WTC11 (cell line): ENCODE results near the gene NEK6. TPM values are rescaled to one million over a fixed set of nuclear protein-coding genes. Genes with fewer than 3 reads are reported as not detected.

Experiments
- ATAC-seq: fragments of 200-7000 bp; cut with Tn5 transposase; 2 replicates; pipeline ENCODE4 v1.10.0; 2021; ENCODE audit warnings: mild to moderate bottlenecking, moderate library complexity
- CTCF ChIA-PET: fragments of 300-600 bp; sonication (Branson Sonifier 250); formaldehyde crosslinking; loops from one replicate; lab custom pipeline; 2021; ENCODE audit warnings: antibody characterized with exemption; lab: Charles Lee
- POLR2A ChIA-PET: fragments of 350-600 bp; sonication (Branson Sonifier 250); formaldehyde crosslinking; loops from one replicate; lab custom pipeline; 2021; ENCODE audit warnings: antibody characterized with exemption; lab: Charles Lee
- DNase-seq: peaks from one replicate; pipeline ENCODE4 v3.0.0; 2021; ENCODE audit warnings: low spot score
- H3K27ac Mint-ChIP-seq: 2 replicates; pipeline ENCODE4 v1.8.0; 2021; ENCODE audit warnings: mixed read lengths
- H3K27me3 Mint-ChIP-seq: 2 replicates; pipeline ENCODE4 v1.8.0; 2021; ENCODE audit warnings: low read depth, mild to moderate bottlenecking, moderate library complexity, mixed read lengths
- H3K36me3 Mint-ChIP-seq: 2 replicates; pipeline ENCODE4 v1.8.0; 2021; ENCODE audit warnings: mixed read lengths
- H3K4me1 Mint-ChIP-seq: 2 replicates; pipeline ENCODE4 v1.8.0; 2022; ENCODE audit warnings: mixed read lengths
- H3K4me3 Mint-ChIP-seq: 2 replicates; pipeline ENCODE4 v1.8.0; 2021; ENCODE audit warnings: mild to moderate bottlenecking, moderate library complexity, mixed read lengths
- H3K9me3 Mint-ChIP-seq: 2 replicates; pipeline ENCODE4 v1.8.0; 2021; ENCODE audit warnings: mixed read lengths
- AFF4 ChIP-seq: sonication (generic); formaldehyde crosslinking; IDR thresholded peaks from 2 replicates; pipeline ENCODE4 v1.8.1; 2023; ENCODE audit warnings: mild to moderate bottlenecking, missing genetic modification reagents, borderline replicate concordance
- ATF1 ChIP-seq: sonication (generic); formaldehyde crosslinking; IDR thresholded peaks from 2 replicates; pipeline ENCODE4 v1.8.1; 2023; ENCODE audit warnings: mild to moderate bottlenecking, moderate library complexity, missing genetic modification reagents
- CBFB ChIP-seq: sonication (generic); formaldehyde crosslinking; IDR thresholded peaks from 2 replicates; pipeline ENCODE4 v1.8.1; 2022; ENCODE audit warnings: mild to moderate bottlenecking, low read depth, missing genetic modification reagents
- ERG ChIP-seq: fragments of 250-450 bp; sonication (Bioruptor Pico); IDR thresholded peaks from 2 replicates; pipeline ENCODE4 v1.8.0; 2021; ENCODE audit warnings: mild to moderate bottlenecking
- JAZF1 ChIP-seq: fragments of 250-450 bp; sonication (Bioruptor Pico); IDR thresholded peaks from 2 replicates; pipeline ENCODE4 v1.9.0; 2021; ENCODE audit warnings: moderate library complexity, mild to moderate bottlenecking, inconsistent platforms
- MLX ChIP-seq: sonication (generic); formaldehyde crosslinking; IDR thresholded peaks from 2 replicates; pipeline ENCODE4 v1.8.1; 2023; ENCODE audit warnings: mild to moderate bottlenecking, missing genetic modification reagents, moderate library complexity
- NR1H2 ChIP-seq: sonication (generic); formaldehyde crosslinking; IDR thresholded peaks from 2 replicates; pipeline ENCODE4 v1.9.0; 2021; ENCODE audit warnings: mild to moderate bottlenecking, moderate library complexity, missing genetic modification reagents
- PRDM15 ChIP-seq: sonication (generic); formaldehyde crosslinking; IDR thresholded peaks from 2 replicates; pipeline ENCODE4 v1.8.0; 2022; ENCODE audit warnings: missing genetic modification reagents
- SMAD3 ChIP-seq: sonication (generic); formaldehyde crosslinking; IDR thresholded peaks from 2 replicates; pipeline ENCODE4 v1.8.0; 2022; ENCODE audit warnings: missing genetic modification reagents, mild to moderate bottlenecking, borderline replicate concordance
- SMAD4 ChIP-seq: sonication (generic); formaldehyde crosslinking; IDR thresholded peaks from 2 replicates; pipeline ENCODE4 v1.8.0; 2022; ENCODE audit warnings: mild to moderate bottlenecking, missing genetic modification reagents
- ZNF121 ChIP-seq: sonication (generic); formaldehyde crosslinking; IDR thresholded peaks from 2 replicates; pipeline ENCODE4 v1.8.0; 2023; ENCODE audit warnings: missing genetic modification reagents
- ZNF232 ChIP-seq: sonication (generic); formaldehyde crosslinking; IDR thresholded peaks from 2 replicates; pipeline ENCODE4 v1.8.0; 2022; ENCODE audit warnings: mild to moderate bottlenecking, missing genetic modification reagents
- ZNF281 ChIP-seq: sonication (generic); formaldehyde crosslinking; IDR thresholded peaks from 2 replicates; pipeline ENCODE4 v1.8.0; 2023; ENCODE audit warnings: mild to moderate bottlenecking, missing genetic modification reagents
- ZNF423 ChIP-seq: fragments of 250-450 bp; sonication (Bioruptor Pico); IDR thresholded peaks from 2 replicates; pipeline ENCODE4 v2.1.2; 2022; ENCODE audit warnings: mild to moderate bottlenecking, moderate library complexity
- ZNF532 ChIP-seq: fragments of 250-450 bp; sonication (Bioruptor Pico); IDR thresholded peaks from 2 replicates; pipeline ENCODE4 v1.9.0; 2021; ENCODE audit warnings: mild to moderate bottlenecking, borderline replicate concordance
- ZNF671 ChIP-seq: fragments of 250-450 bp; sonication (Bioruptor Pico); IDR thresholded peaks from 2 replicates; pipeline ENCODE4 v1.8.0; 2021; ENCODE audit warnings: mild to moderate bottlenecking
- total RNA-seq: library from RNA; stranded (reverse); gene quantifications from 3 replicates; pipeline ENCODE4 v1.2.3, GENCODE V29; 2021

Gene NEK6
- total RNA-seq, 1 experiment from 2014 or later: 23.0 TPM

- H3K36me3 Mint-ChIP-seq: peaks cover 3% of the 10 kb centered on the region
- TF ChIP-seq CBFB (CRISPR knock-in tag): no peak
- TF ChIP-seq JAZF1 (CRISPR knock-in tag): no peak
- no peak for TF ChIP-seq ERG (CRISPR knock-in tag)
- no peak for TF ChIP-seq ATF1 (CRISPR knock-in tag)
- no peak for TF ChIP-seq SMAD3
- TF ChIP-seq ZNF532 (CRISPR knock-in tag): no peak
- TF ChIP-seq NR1H2 (CRISPR knock-in tag): no peak
- TF ChIP-seq AFF4 (CRISPR knock-in tag): no peak
- DNase-seq (no peak), ATAC-seq (no peak)
- H3K9me3 Mint-ChIP-seq: no peaks in the 10 kb centered on the region
- ChIA-PET POLR2A (no interaction called here), CTCF (interaction anchor here (0.6 to 2.2 kb wide), 25 partner anchors 9 to 448 kb away, joined by 3 to 12 read pairs (median 4); no protein-coding TSS in a partner anchor)
- H3K4me3 Mint-ChIP-seq: no peak overlapping the region
- peaks cover 48% of the 10 kb centered on the region for H3K4me1 Mint-ChIP-seq
- peak overlapping the region; percentile 73 for H3K27ac Mint-ChIP-seq
- H3K27me3 Mint-ChIP-seq: no peaks in the 10 kb centered on the region
Measured at GRCh38 chr9:124392254-124392870, 134.6 kb downstream of the NEK6 start.

- ATAC-seq (peak; percentile 81), DNase-seq (peak; percentile 30)
- H3K36me3 Mint-ChIP-seq: peaks cover 3% of the 10 kb centered on the region
- H3K27me3 Mint-ChIP-seq: no peaks in the 10 kb centered on the region
- H3K27ac Mint-ChIP-seq: peak overlapping the region; percentile 73
- POLR2A ChIA-PET: no interaction called here
- no peak overlapping the region for H3K4me3 Mint-ChIP-seq
- peaks cover 41% of the 10 kb centered on the region for H3K4me1 Mint-ChIP-seq
- CTCF ChIA-PET: interaction anchor here (0.6 to 2.2 kb wide), 24 partner anchors 9 to 447 kb away, joined by 3 to 12 read pairs (median 4); no protein-coding TSS in a partner anchor
- H3K9me3 Mint-ChIP-seq: no peaks in the 10 kb centered on the region
- TF ChIP-seq PRDM15 (CRISPR knock-in tag) (no peak), ZNF281 (CRISPR knock-in tag) (no peak), NR1H2 (CRISPR knock-in tag) (no peak), SMAD4 (no peak), ZNF121 (CRISPR knock-in tag) (no peak), ZNF671 (CRISPR knock-in tag) (no peak), ZNF423 (CRISPR knock-in tag) (no peak), ZNF232 (CRISPR knock-in tag) (no peak), MLX (no peak)
Measured at GRCh38 chr9:124392871-124393460, 135.2 kb downstream of the NEK6 start.
